WTC11 (cell line): ENCODE measurements around the gene LHX3. TPM values are rescaled to one million over a fixed set of nuclear protein-coding genes. Genes with fewer than 3 reads are reported as not detected.

Experiments used
- ATAC-seq: fragments of 200-7000 bp; cut with Tn5 transposase; 2 replicates; pipeline ENCODE4 v1.10.0; 2021; ENCODE audit warnings: mild to moderate bottlenecking, moderate library complexity
- CTCF ChIA-PET: fragments of 300-600 bp; sonication (Branson Sonifier 250); formaldehyde crosslinking; loops from one replicate; lab custom pipeline; 2021; ENCODE audit warnings: antibody characterized with exemption; lab: Charles Lee
- POLR2A ChIA-PET: fragments of 350-600 bp; sonication (Branson Sonifier 250); formaldehyde crosslinking; loops from one replicate; lab custom pipeline; 2021; ENCODE audit warnings: antibody characterized with exemption; lab: Charles Lee
- DNase-seq: peaks from one replicate; pipeline ENCODE4 v3.0.0; 2021; ENCODE audit warnings: low spot score
- H3K27ac Mint-ChIP-seq: 2 replicates; pipeline ENCODE4 v1.8.0; 2021; ENCODE audit warnings: mixed read lengths
- H3K27me3 Mint-ChIP-seq: 2 replicates; pipeline ENCODE4 v1.8.0; 2021; ENCODE audit warnings: low read depth, mild to moderate bottlenecking, moderate library complexity, mixed read lengths
- H3K36me3 Mint-ChIP-seq: 2 replicates; pipeline ENCODE4 v1.8.0; 2021; ENCODE audit warnings: mixed read lengths
- H3K4me1 Mint-ChIP-seq: 2 replicates; pipeline ENCODE4 v1.8.0; 2022; ENCODE audit warnings: mixed read lengths
- H3K4me3 Mint-ChIP-seq: 2 replicates; pipeline ENCODE4 v1.8.0; 2021; ENCODE audit warnings: mild to moderate bottlenecking, moderate library complexity, mixed read lengths
- H3K9me3 Mint-ChIP-seq: 2 replicates; pipeline ENCODE4 v1.8.0; 2021; ENCODE audit warnings: mixed read lengths
- AR ChIP-seq: fragments of 250-450 bp; sonication (Bioruptor Pico); IDR thresholded peaks from 2 replicates; pipeline ENCODE4 v1.9.0; 2021; ENCODE audit warnings: mild to moderate bottlenecking
- ETV6 ChIP-seq: sonication (generic); formaldehyde crosslinking; IDR thresholded peaks from 2 replicates; pipeline ENCODE4 v1.8.1; 2022; ENCODE audit warnings: mild to moderate bottlenecking, missing genetic modification reagents
- FOXP4 ChIP-seq: sonication (generic); formaldehyde crosslinking; IDR thresholded peaks from 2 replicates; pipeline ENCODE4 v1.8.0; 2022; ENCODE audit warnings: mild to moderate bottlenecking, missing genetic modification reagents
- GABPB1 ChIP-seq: sonication (generic); formaldehyde crosslinking; IDR thresholded peaks from 2 replicates; pipeline ENCODE4 v1.8.1; 2023; ENCODE audit warnings: mild to moderate bottlenecking, missing genetic modification reagents
- IRF2 ChIP-seq: sonication (generic); formaldehyde crosslinking; IDR thresholded peaks from 2 replicates; pipeline ENCODE4 v1.8.0; 2022; ENCODE audit warnings: low read depth, missing genetic modification reagents, borderline replicate concordance
- JAZF1 ChIP-seq: fragments of 250-450 bp; sonication (Bioruptor Pico); IDR thresholded peaks from 2 replicates; pipeline ENCODE4 v1.9.0; 2021; ENCODE audit warnings: moderate library complexity, mild to moderate bottlenecking, inconsistent platforms
- JUN ChIP-seq: sonication (generic); formaldehyde crosslinking; IDR thresholded peaks from 2 replicates; pipeline ENCODE4 v1.8.0; 2023; ENCODE audit warnings: mild to moderate bottlenecking, missing genetic modification reagents
- MXD4 ChIP-seq: fragments of 250-450 bp; sonication (Bioruptor Pico); IDR thresholded peaks from 2 replicates; pipeline ENCODE4 v1.8.0; 2021; ENCODE audit warnings: mild to moderate bottlenecking, moderate library complexity, borderline replicate concordance
- MYBL2 ChIP-seq: sonication (generic); formaldehyde crosslinking; IDR thresholded peaks from 2 replicates; pipeline ENCODE4 v1.8.1; 2023; ENCODE audit warnings: mild to moderate bottlenecking, moderate library complexity, missing genetic modification reagents
- NFYB ChIP-seq: sonication (generic); formaldehyde crosslinking; conservative IDR thresholded peaks from 2 replicates; pipeline ENCODE4 v1.8.0; 2022; ENCODE audit warnings: low read depth, missing genetic modification reagents
- NR1H2 ChIP-seq: sonication (generic); formaldehyde crosslinking; IDR thresholded peaks from 2 replicates; pipeline ENCODE4 v1.9.0; 2021; ENCODE audit warnings: mild to moderate bottlenecking, moderate library complexity, missing genetic modification reagents
- PRRX2 ChIP-seq: fragments of 250-450 bp; sonication (Bioruptor Pico); IDR thresholded peaks from 2 replicates; pipeline ENCODE4 v1.8.0; 2021; ENCODE audit warnings: mild to moderate bottlenecking
- TEAD1 ChIP-seq: sonication (generic); formaldehyde crosslinking; IDR thresholded peaks from 2 replicates; pipeline ENCODE4 v1.8.0; 2022; ENCODE audit warnings: mild to moderate bottlenecking, missing genetic modification reagents
- TEAD4 ChIP-seq: sonication (generic); formaldehyde crosslinking; IDR thresholded peaks from 2 replicates; pipeline ENCODE4 v1.8.0; 2022; ENCODE audit warnings: mild to moderate bottlenecking, missing genetic modification reagents
- ZMAT4 ChIP-seq: fragments of 250-450 bp; sonication (Bioruptor Pico); IDR thresholded peaks from 2 replicates; pipeline ENCODE4 v1.9.0; 2021; ENCODE audit warnings: mild to moderate bottlenecking
- ZNF121 ChIP-seq: sonication (generic); formaldehyde crosslinking; IDR thresholded peaks from 2 replicates; pipeline ENCODE4 v1.8.0; 2023; ENCODE audit warnings: missing genetic modification reagents
- ZNF138 ChIP-seq: sonication (generic); formaldehyde crosslinking; conservative IDR thresholded peaks from 2 replicates; pipeline ENCODE4 v1.8.1; 2022; ENCODE audit warnings: mild to moderate bottlenecking, moderate library complexity, missing genetic modification reagents
- ZNF232 ChIP-seq: sonication (generic); formaldehyde crosslinking; IDR thresholded peaks from 2 replicates; pipeline ENCODE4 v1.8.0; 2022; ENCODE audit warnings: mild to moderate bottlenecking, missing genetic modification reagents
- ZNF317 ChIP-seq: sonication (generic); formaldehyde crosslinking; IDR thresholded peaks from 2 replicates; pipeline ENCODE4 v1.8.1; 2023; ENCODE audit warnings: low read depth, mild to moderate bottlenecking, moderate library complexity, missing genetic modification reagents, borderline replicate concordance
- ZNF396 ChIP-seq: fragments of 250-450 bp; sonication (Bioruptor Pico); IDR thresholded peaks from 2 replicates; pipeline ENCODE4 v1.8.0; 2021; ENCODE audit warnings: mild to moderate bottlenecking, moderate library complexity, borderline replicate concordance
- ZNF416 ChIP-seq: fragments of 250-450 bp; sonication (Bioruptor Pico); IDR thresholded peaks from 2 replicates; pipeline ENCODE4 v1.9.0; 2021; ENCODE audit warnings: mild to moderate bottlenecking, inconsistent platforms
- ZNF671 ChIP-seq: fragments of 250-450 bp; sonication (Bioruptor Pico); IDR thresholded peaks from 2 replicates; pipeline ENCODE4 v1.8.0; 2021; ENCODE audit warnings: mild to moderate bottlenecking
- total RNA-seq: library from RNA; stranded (reverse); gene quantifications from 3 replicates; pipeline ENCODE4 v1.2.3, GENCODE V29; 2021
- TF ChIP-seq, protein P1 (sequence below): fragments of 250-450 bp; sonication (Bioruptor Pico); IDR thresholded peaks from 2 replicates; pipeline ENCODE4 v2.1.2; 2022; ENCODE audit warnings: mild to moderate bottlenecking, moderate library complexity
- TF ChIP-seq, protein P2 (sequence below): fragments of 250-450 bp; sonication (Bioruptor Pico); IDR thresholded peaks from 2 replicates; pipeline ENCODE4 v1.9.0; 2021; ENCODE audit warnings: moderate library complexity, mild to moderate bottlenecking, inconsistent platforms, borderline replicate concordance
- TF ChIP-seq, protein P3 (sequence below): sonication (generic); formaldehyde crosslinking; IDR thresholded peaks from 2 replicates; pipeline ENCODE4 v1.8.0; 2023; ENCODE audit warnings: missing genetic modification reagents
- TF ChIP-seq, protein P4 (sequence below): sonication (generic); formaldehyde crosslinking; IDR thresholded peaks from 2 replicates; pipeline ENCODE4 v1.8.1; 2022; ENCODE audit warnings: mild to moderate bottlenecking, moderate library complexity, missing genetic modification reagents

Gene LHX3
- total RNA-seq, 1 experiment from 2014 or later, result not detected

- H3K9me3 Mint-ChIP-seq, result no peaks in the 10 kb centered on the region
- ChIA-PET POLR2A (no interaction called here), CTCF (interaction anchor here (1.1 to 1.4 kb wide), 2 partner anchors 37 to 54 kb away, joined by 3 to 5 read pairs; no protein-coding TSS in a partner anchor)
- peaks cover 9% of the 10 kb centered on the region; the same call in 1 of the 2 replicates for H3K36me3 Mint-ChIP-seq
- peaks cover 6% of the 10 kb centered on the region; the same call in 1 of the 2 replicates for H3K4me1 Mint-ChIP-seq
- H3K27ac Mint-ChIP-seq, result peak overlapping the region; percentile 79
- DNase-seq (no peak), ATAC-seq (no peak)
- H3K4me3 Mint-ChIP-seq, result no peak overlapping the region
- no peaks in the 10 kb centered on the region for H3K27me3 Mint-ChIP-seq
- TF ChIP-seq, protein P1, sequence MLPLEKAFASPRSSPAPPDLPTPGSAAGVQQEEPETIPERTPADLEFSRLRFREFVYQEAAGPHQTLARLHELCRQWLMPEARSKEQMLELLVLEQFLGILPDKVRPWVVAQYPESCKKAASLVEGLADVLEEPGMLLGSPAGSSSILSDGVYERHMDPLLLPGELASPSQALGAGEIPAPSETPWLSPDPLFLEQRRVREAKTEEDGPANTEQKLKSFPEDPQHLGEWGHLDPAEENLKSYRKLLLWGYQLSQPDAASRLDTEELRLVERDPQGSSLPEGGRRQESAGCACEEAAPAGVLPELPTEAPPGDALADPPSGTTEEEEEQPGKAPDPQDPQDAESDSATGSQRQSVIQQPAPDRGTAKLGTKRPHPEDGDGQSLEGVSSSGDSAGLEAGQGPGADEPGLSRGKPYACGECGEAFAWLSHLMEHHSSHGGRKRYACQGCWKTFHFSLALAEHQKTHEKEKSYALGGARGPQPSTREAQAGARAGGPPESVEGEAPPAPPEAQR (CRISPR knock-in tag), result no peak
- no peak for TF ChIP-seq NFYB
- no peak for TF ChIP-seq FOXP4 (CRISPR knock-in tag)
- TF ChIP-seq ZNF138 (CRISPR knock-in tag), result no peak
- TF ChIP-seq, protein P2, sequence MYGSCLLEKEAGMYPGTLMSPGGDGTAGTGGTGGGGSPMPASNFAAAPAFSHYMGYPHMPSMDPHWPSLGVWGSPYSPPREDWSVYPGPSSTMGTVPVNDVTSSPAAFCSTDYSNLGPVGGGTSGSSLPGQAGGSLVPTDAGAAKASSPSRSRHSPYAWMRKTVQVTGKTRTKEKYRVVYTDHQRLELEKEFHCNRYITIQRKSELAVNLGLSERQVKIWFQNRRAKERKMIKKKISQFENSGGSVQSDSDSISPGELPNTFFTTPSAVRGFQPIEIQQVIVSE (CRISPR knock-in tag), result no peak
- TF ChIP-seq ZNF232, result no peak
- TF ChIP-seq ZNF121 (CRISPR knock-in tag), result no peak
- no peak for TF ChIP-seq NR1H2
- TF ChIP-seq, protein P3, sequence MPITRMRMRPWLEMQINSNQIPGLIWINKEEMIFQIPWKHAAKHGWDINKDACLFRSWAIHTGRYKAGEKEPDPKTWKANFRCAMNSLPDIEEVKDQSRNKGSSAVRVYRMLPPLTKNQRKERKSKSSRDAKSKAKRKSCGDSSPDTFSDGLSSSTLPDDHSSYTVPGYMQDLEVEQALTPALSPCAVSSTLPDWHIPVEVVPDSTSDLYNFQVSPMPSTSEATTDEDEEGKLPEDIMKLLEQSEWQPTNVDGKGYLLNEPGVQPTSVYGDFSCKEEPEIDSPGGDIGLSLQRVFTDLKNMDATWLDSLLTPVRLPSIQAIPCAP (CRISPR knock-in tag), result no peak
- no peak for TF ChIP-seq TEAD4 (CRISPR knock-in tag)
- TF ChIP-seq JUN, result no peak
- TF ChIP-seq ETV6, result no peak
- TF ChIP-seq AR (CRISPR knock-in tag), result no peak
Observed at GRCh38 chr9:136229096-136230065, 24.5 kb upstream of the LHX3 start.

DNA sequence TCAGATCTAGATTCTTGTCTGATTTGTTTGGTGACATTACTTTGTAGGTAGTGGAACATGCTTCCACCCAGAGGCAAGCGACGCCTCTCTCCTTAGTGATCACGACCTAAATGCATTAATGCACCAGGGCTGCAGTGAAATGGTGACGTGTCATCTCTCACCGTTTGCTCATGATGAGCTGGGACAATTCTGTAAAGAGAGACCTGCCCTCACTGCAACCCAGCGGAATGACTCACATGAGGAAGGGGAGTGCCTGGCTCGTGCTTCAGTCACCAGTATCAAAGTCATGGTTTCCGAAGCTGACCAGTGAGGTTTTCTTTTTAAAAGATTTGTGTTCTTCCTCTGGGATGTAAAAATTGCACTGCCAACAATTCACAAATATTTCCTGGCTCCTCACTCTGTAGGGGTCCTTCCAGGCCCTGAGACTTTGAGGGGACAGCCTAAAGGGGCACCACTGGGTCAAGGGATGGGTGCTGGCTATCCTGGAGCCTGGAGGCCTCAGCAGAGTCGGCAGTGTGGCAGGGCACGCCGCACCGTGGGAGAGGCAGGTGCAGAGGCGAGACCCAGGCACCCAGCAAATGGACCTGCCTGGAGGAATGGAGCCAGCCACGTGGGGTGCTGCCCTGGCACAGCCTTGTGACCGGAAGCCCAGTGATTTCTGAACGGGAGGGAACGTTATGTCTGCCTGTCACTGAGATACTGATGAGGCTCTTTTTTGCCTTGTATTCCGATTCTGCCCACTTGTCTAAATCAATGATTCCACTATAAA is 23.4 kb upstream of the LHX3 start:
- no peak for ATAC-seq
- ChIA-PET POLR2A (no interaction called here), CTCF (interaction anchor here (1.1 to 2.8 kb wide), 4 partner anchors 39 to 87 kb away, joined by 3 to 9 read pairs (median 4); no protein-coding TSS in a partner anchor)
- Mint-ChIP-seq H3K9me3 (no peaks in the 10 kb centered on the region), H3K4me3 (no peak overlapping the region), H3K4me1 (peaks cover 2% of the 10 kb centered on the region; the same call in 1 of the 2 replicates), H3K27me3 (no peaks in the 10 kb centered on the region), H3K36me3 (peaks cover 13% of the 10 kb centered on the region), H3K27ac (peak overlapping the region; percentile 80)
- DNase-seq, result no peak
- TF ChIP-seq MXD4 (CRISPR knock-in tag) (no peak), JAZF1 (no peak), ZNF671 (no peak), GABPB1 (CRISPR knock-in tag) (no peak), TEAD1 (CRISPR knock-in tag) (no peak), IRF2 (no peak), PRRX2 (CRISPR knock-in tag) (no peak), MYBL2 (CRISPR knock-in tag) (no peak), ZNF416 (CRISPR knock-in tag) (no peak), ZNF396 (CRISPR knock-in tag) (no peak), ZMAT4 (CRISPR knock-in tag) (no peak), ZNF317 (CRISPR knock-in tag) (no peak)
- TF ChIP-seq, protein P4, sequence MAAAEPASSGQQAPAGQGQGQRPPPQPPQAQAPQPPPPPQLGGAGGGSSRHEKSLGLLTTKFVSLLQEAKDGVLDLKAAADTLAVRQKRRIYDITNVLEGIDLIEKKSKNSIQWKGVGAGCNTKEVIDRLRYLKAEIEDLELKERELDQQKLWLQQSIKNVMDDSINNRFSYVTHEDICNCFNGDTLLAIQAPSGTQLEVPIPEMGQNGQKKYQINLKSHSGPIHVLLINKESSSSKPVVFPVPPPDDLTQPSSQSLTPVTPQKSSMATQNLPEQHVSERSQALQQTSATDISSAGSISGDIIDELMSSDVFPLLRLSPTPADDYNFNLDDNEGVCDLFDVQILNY, result no peak
